HG02970 (cell line): Measurements from ENCODE around the gene GREB1.

Experiments used
- ATAC-seq: cut with Tn5 transposase; IDR thresholded peaks from one replicate; pipeline ENCODE4 v1.9.1; 2021; ENCODE audit warnings: mild to moderate bottlenecking, moderate library complexity, moderate number of reproducible peaks; ENCODE audit not compliant: unreplicated experiment, low FRiP score

Gene GREB1

DNA sequence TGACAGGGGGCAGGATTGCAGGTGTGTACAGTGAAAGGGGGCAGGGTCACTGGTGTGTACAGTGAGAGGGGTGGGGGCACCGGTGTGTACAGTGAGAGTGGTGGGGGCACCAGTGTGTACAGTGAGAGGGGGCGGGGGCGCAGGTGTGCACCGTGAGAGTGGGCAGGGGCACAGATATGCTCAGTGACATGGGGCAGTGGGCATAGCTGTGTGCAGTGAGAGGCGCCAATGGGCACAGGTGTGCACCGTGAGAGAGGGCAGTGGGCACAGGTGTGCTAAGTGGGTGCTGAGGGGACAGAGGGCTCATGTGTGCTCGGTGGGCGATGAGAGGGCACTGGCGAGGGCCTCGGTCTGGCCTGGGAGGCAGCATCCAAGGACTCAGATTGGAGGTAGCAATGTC, 63.0 kb downstream of the GREB1 start:
- no peak for ATAC-seq

DNA sequence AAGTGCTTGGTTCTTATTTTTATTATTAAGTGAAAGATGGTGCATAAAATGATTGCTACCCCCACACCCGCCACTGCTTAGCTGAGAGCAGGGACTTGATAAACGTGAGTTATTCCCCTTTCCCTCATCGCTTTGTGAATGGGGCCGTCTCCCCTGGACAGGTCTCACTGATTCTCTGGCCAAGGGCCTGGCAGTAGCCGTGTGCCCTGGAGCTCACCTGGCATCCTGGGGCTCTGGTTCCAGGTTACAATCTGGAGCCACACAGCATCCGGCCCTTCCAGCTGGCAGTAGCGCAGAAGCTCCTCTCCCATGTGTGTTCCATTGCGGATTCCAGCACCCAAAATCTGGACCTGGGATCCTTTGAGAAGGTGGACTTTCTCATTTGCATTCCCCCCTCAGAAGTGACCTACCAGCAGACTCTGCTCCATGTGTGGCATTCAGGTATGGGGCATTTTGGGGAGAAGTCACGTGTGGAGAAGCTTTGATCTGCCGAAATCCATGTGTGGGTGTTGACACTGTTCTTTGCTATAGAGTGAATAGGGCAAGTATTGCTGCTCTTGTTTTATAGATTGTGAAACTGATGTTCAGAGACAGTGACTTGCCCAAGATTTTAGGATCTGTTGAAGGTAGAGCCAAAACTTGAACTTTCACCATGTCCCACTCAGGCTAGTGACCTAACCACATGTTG, 63.8 kb downstream of the GREB1 start:
- ATAC-seq, result no peak

DNA sequence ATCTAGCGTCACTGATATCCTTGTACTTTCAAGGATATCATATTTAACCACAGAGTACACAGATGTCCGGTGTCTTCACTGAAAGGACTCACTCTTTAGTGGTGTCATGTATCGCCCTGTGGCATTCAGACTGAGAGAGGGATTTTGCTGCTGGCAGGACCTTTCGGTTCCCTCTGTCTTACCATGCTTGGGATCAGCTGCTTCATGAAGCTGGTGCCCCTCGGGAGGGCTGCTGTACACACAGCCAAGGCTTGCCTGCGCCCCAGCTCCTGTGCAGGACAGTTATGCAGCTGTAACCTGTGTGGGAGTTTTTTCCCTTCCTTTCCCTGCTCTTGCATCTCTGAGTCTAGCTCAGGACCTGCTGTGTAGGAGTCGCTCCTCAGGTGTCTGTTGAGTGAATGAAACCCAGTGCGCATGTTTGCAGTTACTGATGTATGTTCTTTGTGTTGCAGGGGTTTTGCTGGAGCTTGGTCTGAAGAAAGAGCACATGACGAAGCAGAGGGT, 64.4 kb downstream of the GREB1 start:
- ATAC-seq, result no peak

DNA sequence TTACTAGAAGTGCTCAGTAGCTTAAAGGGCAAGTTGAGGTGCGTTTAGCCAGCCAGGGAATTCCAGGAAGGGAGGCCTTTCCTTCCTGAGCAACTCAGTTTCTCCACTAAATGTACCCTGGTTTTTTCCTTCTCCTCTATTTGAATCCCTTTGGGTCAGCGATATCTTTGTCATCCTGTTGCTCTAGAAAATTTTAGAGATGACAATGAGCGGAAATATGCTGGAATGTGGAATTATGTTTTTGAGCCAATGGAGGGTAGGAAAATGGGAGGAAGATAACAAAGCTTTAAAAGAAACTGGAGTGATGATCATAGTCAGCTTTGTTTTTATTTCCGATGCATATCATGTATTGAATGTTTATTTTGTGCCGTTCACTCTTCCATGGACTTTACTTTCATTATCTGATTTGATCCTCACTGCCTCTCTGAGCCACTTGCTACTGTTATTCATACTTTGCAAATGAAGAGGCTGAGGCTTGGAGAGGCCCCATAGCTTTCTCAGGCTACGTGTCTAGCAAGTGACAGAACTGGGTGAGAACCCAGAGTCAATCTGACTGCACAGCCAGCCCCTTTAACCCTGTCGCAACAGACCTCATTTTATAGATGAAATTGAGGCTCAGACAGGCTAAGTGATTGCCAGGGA, 68.8 kb downstream of the GREB1 start:
- ATAC-seq, result no peak

DNA sequence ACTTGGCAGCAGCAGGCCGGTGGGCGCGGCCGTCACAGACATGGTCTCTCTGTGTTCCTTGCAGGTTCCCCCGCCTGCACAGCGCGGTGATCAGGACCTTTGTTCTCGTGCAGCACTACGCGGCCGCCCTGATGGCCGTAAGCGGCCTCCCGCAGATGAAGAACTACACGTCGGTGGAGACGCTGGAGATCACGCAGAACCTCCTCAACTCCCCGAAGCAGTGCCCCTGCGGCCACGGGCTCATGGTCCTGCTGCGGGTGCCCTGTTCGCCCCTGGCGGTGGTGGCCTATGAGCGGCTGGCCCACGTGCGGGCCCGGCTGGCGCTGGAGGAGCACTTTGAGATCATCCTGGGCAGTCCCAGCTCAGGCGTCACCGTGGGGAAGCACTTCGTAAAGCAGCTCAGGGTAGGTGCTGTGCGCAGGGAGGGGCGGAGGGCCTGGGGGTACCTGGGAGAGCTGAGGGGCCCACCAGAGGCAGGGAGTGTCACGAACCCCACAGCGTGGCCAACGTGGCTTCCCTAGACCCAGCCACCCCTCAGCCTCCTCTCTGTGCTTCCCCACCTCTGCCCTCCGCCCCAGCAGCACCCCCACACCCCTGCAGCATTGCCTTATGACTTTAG, 76.9 kb downstream of the GREB1 start:
- ATAC-seq, result no peak

DNA sequence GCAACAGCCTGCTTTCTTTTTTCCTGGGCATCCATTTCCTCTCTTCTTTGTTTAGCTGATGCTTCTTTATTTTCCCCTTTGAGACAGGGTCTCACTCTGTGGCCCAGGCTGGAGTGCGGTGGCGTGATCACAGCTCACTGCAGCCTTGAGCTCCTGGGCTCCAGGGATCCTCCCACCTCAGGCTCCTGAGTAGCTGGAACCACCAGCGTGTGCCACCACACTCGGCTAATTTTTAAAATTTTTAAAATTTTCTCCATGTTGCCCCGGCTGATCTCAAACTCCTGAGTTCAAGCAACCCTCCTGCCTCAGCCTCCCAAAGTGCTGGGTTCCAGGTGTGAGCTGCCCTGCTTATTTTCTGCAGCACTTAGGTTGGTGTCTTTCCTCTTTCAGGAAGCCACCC, 77.4 kb downstream of the GREB1 start:
- ATAC-seq, result no peak

DNA sequence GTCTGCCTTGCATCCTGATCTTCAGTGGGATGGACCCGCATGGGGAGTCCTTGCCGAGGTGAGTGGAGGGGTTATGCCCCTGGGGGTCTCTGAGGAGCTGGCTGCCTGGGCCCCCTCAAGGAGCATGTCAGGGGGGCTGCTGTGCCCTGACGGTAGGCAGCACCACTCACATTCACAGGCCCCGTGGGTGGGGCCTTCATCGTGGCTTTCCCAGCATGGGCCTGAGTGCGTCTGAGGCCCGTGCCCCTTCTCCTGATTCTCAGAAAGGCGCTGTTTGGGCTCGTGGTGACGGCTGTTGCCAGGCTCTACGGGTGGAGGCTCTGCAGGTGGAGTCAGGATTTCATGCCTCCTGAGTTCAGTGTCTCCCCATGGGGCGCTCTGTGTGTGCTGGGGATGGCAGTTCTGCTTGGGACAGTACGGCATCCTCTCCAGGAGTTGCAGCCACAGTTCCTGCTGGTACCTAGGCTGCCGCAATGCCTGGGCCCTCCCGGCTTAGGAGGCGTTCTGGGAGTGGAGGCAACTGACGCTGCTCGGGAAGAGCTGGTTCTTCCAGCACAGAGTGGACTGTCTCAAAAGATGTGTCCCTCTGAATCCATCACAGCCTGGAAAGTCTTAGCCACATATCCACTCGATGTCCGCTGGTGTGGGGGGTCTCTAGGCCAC, 78.8 kb downstream of the GREB1 start:
- ATAC-seq, result no peak

DNA sequence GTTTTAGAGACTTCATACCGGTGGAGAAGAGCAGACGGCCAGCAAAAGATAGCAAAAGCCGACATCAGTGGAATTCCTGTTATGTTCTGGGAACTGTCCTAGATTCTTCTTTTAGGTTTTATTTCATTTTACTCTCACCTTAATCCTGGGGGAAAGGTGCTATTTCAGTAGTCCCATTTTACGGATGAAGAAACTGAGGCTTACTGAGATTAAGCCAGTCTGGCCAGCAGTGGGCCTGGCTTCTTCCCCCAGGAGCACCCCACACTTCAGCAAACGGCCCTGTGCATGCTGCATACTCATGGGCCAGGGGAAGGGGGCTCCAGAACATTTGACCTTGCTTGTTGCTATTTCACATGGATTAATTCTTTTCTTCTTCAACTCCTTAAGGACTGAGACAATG, 79.5 kb downstream of the GREB1 start:
- no peak for ATAC-seq

DNA sequence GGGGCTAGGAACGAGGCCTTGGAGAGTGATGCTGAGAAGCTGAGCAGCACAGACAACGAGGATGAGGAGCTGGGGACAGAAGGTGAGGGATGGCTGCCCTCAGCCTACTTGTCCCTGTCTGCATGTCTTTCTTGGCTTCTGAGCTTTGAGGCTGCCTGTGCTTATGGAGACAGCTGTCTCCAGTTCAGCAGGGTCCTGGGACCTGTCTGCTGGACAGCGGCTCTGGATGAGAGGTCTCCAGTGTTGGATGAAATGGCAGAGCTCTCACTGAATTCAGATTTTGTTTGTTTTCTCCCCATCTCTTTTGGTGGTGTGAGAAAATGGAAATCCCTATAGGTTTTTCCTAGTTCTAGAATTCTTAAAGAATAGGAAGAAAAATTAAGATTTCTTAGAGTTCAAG, 81.4 kb downstream of the GREB1 start:
- ATAC-seq, result no peak

DNA sequence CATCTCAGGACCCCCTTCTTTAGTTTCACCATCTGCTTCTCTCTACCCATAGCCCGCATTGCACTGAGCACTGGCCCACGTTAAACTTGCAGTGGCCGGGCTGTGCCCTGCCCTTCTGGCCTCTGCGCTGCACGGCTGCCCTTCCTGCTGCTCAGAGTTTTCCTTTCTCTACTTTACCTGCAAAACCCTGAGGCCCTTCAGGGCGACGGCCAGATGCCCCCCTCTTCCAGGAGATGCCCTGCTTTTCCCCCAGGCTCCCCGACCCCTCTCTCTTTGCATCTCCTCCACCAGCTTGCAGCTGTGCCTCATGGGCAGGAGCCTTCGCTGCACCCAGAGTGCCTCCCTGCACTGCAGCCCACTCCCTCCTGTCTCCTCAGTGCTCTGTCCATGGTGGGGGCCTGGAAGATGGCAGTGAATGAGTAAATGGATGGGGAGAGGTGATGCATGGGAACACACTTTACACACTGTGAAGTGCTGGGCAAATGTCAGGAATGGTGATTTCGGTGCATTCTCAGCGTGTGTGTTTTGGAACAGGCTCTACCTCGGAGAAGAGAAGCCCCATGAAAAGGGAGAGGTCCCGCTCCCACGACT, 82.3 kb downstream of the GREB1 start:
- no peak for ATAC-seq

DNA sequence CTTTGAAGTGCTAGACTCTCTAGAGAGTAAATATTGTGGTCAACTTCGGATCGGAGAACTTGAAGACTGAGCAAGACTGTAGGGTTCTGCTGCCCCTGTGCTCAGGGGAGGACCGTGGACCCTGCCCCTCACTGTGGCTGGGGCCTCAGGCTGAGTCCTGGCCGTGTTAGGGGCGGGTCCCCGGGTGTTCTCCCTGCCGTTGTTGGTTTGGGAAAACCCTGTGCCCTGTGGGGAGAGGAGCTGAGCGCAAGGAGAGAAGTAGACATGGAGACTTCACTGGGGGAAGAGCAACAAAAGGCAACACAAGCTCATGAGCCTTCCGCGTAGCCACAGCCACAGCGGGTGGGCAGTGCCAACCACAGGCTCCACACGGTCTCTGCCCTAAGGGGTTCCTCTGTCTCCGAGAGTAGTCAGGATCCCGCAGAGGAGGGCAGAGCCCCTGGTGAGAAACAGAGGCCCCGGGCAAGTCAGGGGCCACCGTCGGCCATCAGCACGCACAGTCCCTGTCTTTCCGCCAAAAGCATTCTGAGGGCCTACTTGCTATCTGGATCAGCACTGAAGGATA, 83.1 kb downstream of the GREB1 start:
- no peak for ATAC-seq

DNA sequence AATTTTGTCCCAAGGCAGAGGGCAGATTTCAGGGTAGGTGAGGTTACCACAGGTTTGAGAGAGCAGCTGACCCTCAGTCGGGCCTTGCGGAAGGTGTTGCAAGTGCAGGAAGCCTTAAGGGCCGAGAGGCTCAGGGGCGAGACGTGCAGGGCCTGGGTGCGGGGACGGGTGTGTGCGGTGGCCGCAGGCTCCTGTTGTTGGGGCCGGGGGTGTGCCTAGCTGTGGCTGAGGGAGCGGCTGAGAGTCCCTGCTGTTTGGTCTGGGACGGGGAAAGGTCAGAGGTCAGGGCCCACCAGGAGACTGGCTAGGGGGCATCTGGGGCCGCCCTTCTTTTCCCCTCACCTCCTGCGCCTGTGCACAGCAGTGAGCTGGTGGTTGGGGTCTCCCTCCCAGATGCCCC, 83.7 kb downstream of the GREB1 start:
- no peak for ATAC-seq

DNA sequence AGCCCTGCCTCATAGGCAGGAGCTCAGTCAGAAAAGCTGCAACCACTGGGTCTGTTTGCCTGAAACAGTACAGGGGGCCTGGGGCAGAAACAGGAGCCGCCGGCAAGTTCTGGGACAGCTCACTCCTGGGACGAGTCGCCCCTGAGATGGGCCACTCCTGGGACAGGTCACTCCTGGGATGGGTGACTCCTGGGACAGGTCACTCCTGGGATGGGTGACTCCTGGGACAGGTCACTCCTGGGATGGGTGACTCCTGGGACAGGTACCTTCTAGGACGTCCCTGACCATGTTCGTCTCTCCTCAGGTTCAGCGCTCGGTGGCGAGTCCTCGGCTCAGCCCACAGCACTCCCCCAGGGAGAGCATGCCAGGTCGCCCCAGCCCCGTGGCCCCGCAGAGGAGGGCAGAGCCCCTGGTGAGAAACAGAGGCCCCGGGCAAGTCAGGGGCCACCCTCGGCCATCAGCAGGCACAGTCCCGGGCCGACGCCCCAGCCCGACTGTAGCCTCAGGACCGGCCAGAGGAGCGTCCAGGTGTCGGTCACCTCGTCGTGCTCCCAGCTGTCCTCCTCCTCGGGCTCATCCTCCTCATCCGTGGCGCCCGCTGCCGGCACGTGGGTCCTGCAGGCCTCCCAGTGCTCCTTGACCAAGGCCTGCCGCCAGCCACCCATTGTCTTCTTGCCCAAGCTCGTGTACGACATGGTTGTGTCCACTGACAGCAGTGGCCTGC, 84.3 kb downstream of the GREB1 start:
- ATAC-seq, result no peak

DNA sequence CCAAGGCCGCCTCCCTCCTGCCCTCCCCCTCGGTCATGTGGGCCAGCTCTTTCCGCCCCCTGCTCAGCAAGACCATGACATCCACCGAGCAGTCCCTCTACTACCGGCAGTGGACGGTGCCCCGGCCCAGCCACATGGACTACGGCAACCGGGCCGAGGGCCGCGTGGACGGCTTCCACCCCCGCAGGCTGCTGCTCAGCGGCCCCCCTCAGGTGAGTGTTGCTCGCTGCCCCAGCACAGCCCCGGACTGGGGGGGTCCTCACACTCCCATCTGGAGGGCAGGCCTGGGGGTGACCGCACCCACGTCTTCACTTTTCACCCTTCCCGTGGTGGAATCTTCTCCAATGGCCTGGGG, 84.8 kb downstream of the GREB1 start:
- ATAC-seq, result no peak

DNA sequence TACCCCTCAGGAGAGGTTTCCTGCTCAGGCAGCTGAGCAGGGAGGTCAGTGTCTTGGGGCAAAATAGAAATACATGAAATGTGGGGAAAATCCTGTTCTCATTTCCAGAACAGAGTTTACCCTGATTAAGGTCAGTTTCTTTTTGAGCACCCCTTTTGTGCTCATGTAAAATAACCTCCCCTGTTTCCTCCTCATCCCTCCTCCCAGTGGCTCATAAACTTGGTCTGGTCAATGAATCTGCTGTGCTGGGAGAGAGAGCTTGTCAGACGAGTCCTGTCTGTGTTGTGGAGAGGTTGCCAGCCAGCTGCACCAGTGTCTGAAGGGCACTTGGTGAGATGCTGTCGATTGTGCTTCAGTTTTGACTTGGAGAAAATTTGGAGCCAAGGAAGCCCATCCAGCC, 87.6 kb downstream of the GREB1 start:
- no peak for ATAC-seq

DNA sequence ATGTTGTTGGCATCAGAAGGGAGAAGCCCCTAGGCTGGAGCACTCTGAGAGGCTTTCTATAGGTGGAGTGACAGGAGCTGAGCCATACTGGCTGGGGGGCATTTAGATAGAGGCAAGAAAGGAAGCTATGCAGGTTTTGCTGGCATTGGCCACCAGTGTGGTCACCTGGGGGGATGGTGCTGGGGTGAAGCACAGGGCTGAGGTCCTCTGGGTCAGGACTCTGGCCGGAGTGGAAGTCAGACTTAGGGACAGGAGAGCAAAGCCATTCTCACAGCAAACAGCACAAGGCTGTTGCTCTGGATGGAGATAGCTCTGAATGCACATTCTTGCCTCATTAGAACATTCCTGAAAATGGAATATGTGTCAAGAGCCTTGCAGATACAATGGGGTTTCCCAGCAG, 88.8 kb downstream of the GREB1 start:
- ATAC-seq, result no peak

DNA sequence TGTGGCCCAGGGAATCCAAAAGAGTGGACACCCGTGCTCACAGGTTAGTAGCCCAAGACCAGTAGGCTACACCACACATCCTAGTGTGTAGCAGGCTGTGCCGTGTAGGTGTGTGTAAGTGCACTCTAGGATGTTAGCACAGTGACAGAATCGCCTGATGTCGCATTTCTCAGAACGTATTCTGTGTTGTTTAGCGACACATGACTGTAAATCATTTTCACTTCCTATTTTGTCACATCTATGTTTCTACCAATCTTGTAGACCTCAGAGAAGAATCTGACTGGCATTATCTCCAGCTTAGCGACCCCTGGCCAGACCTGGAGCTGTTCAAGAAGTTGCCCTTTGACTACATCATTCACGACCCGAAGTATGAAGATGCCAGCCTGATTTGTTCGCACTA, 91.0 kb downstream of the GREB1 start:
- ATAC-seq, result no peak

DNA sequence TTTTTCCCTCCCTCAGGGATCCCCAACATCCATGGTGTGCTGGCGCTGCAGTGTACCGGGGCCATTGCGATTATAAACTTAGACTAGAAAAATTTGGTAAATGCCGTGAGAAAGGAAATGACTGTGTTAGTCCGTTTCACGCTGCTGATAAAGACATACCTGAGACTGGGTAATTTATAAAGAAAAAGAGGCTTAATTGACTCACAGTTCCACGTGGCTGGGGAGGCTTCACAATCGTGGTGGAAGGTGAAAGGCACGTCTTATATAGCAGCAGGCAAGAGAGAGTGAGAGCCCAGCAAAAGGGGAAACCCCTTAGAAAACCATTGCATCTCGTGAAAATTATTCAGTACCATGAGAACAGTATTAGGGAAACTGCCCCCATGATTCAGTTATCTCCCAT, 91.8 kb downstream of the GREB1 start:
- no peak for ATAC-seq

DNA sequence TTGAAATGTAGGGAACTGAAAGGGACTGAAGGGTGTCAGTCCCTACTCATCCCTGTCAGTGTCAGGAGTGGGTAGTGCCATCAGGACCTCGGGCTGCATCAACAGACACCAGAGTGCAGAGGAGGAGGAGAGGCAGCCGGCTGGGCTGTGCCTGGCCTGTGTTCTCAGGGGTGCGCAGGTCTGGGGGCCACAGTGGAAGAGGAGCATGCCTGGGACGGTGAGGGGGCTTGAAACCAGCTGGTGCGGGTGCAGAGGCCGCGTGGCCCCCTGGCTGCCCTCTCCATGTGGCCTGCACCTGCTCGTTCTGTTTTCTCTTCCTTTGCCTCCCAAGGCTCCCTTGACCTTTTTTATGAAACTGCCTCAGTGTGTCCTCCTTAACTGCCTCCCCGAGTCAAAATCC, 94.8 kb downstream of the GREB1 start:
- ATAC-seq, result no peak

DNA sequence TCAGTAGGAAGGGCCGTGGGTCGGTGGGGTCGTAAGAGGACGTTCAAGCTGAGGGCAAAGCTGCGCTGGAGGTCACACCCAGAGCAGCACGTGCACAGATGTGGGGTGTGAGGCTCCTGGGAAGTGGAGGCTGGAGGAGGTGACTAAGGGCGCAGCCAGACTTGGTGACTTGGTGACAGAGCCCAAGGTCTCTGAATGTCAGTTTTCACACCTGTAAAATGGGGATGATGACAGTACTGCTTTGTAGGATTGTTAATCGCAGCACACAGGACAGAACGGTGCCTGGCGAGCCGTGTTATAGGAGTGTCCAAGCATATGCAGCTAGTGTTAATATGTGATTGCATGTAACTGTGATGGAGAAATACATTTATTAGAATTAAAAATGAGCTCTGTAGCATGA, 95.4 kb downstream of the GREB1 start:
- no peak for ATAC-seq
